ENCODE results near the gene ANKRD62.

GRCh38 chr18:12048827-12049175, 44.8 kb upstream of the ANKRD62 start:
- TF ChIP-seq POLR2A (IDR thresholded peaks at IDR 0.05) (no peak), EP300 (IDR thresholded peaks at IDR 0.05) (no peak), CTCF (IDR thresholded peaks at IDR 0.05) (no peak)

Measured in ovary (tissue), 3 donors.